Measurements from ENCODE around the gene XYLT1.

Gene XYLT1

DNA sequence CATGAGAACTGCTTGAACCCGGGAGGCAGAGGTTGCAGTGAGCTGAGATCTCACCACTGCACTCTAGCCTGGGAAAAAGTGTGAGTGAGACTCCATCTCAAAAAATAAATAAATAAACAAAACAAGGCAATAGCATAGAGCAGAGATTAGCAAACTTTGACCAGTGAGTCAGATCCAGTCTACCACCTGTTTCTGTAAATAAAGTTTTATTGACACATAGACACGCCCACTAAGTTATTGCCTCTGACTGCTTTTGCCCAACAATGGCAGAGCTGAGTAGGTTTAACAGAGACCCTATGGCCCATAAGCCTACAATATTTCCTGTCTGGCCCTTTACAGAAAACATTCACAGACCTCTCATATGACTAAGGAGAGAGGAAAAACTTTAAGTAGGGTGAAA, 44.3 kb downstream of the XYLT1 start:
- DNase-seq, result no peak

- no peak for DNase-seq
Measured at GRCh38 chr16:17424771-17425170, 46.0 kb downstream of the XYLT1 start.

- no peak for DNase-seq
Measured at GRCh38 chr16:17423221-17423620, 47.5 kb downstream of the XYLT1 start.

DNA sequence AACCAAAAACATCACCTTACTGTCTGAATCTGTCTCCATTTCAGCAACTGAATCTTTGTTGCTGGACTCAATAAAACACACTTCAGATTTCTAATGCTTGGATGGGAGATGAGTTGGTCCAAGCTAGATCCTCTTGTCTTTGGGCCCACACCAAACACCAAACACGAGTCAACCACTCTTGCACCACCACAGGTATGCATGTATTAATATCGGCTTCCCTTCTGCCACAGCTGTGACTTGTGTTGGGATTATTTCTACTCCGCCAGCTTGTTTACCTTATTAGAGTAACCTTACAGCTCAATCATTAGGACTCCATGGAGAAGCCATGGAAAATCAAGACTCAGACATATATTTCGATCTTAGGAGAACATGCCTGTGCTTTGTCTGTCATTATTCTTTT, 49.9 kb downstream of the XYLT1 start:
- DNase-seq, result no peak

- no peak for DNase-seq
Measured at GRCh38 chr16:17419266-17419665, 51.5 kb downstream of the XYLT1 start.

DNA sequence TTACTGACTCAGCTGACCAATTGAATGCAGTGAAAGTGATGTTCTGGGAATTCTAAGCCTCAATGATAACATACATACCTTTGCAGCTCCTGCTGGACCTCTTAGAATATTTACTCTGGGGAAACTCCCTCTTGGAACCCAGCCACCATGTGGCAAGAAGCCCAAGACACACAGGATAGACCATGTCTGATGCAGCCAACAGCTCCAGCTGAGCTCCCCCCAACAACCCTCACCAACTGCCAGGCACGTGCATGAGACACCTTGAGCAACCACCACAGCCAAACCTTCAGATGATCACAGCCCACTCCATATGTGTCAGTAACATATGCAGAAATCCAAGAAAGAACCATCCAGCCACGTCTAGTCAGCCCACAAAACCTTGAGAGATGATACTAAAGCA, 53.0 kb downstream of the XYLT1 start:
- peak in 1 of 2 donors; percentile 30 for DNase-seq

GRCh38 chr16:17416461-17417311, 54.1 kb downstream of the XYLT1 start:
- DNase-seq, result peak; percentile 77 to 87

GRCh38 chr16:17414916-17415315, 55.8 kb downstream of the XYLT1 start:
- no peak for DNase-seq

DNA sequence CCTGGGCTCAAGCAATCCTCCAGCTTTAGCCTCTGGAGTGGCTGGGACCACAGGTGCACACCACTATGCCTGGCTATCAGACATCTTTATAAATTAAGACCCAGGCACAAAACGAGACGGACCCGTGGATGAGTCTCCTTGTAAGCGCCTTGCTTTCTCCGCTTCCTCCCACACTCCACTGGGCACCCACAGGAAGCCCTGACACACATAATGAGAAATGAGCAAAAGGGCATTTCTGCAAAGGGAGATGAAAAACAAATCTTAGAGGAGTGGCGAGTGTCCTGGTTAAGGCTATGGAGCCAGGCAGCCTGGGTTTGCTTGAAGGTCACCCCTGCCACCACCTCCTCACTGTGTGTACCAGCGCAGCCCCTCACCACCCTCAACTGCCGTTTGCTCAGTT, 56.3 kb downstream of the XYLT1 start:
- DNase-seq, result peak; percentile 53 to 64

DNA sequence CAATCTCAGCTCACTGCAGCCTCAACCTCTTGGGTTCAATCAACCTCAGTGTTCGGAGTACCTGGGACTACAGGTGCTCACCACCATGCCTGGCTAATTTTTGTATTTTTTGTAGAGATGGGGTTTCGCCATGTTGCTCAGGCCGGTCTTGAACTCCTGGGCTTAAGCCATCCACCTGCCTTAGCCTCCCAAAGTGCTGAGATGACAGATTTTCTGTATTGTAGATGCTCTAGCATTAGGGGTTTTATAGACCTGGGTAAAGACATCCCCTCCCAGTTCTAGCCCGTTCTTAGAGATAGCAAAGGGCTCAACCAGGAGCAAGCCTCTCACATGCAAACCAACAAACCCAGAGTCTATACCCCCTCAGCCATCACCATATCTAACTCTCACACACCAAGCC, 57.3 kb downstream of the XYLT1 start:
- DNase-seq, result no peak

GRCh38 chr16:17412791-17413190, 58.0 kb downstream of the XYLT1 start:
- no peak for DNase-seq

DNA sequence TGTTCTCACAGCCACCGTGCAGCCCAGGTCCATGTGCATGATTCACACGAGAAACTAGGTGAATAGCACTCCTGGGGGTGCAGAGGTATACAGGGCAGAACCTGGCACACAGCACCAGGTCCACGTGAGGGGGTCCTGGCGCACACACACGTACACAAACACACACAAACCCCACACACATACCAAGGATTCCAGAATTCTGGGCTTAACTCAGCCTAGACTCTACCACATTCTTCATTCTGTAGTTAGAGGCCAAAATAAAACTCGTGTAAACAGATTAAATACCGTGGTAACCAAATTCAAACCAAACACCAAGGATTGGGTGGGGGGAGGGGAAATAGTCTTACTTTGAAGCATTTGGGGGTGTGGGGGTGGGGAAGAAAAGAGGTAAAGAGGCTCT, 58.5 kb downstream of the XYLT1 start:
- DNase-seq, result no peak

GRCh38 chr16:17411263-17411662, 59.5 kb downstream of the XYLT1 start:
- DNase-seq, result no peak

- DNase-seq, result peak; percentile 16 to 55
Measured at GRCh38 chr16:17410316-17410715, 60.4 kb downstream of the XYLT1 start.

GRCh38 chr16:17409894-17410293, 60.9 kb downstream of the XYLT1 start:
- no peak for DNase-seq

DNA sequence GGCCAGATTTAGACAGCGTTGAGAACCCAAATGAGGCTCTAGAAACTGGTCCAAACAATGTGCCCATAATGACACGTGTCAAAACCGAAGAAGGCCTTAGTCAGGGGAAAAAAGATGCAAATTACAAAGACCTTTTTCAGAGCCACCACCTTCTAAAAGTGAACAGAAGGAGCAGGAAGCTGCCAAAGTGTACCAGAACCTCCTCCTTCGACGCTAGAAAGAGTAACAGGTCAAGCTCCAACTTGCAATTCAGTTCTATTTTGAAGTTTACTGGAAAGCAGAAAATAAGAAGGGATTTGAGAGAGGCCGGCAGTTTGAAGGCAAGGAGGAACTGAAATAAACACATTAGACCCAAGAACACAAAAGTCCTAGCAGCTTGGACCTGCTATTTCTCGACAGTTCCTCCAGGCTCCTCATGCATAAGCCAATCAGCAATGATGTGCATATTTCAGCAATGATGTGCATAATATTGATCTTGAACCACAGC, 61.8 kb downstream of the XYLT1 start:
- peak in 1 of 2 donors; percentile 15 for DNase-seq

- no peak for DNase-seq
Measured at GRCh38 chr16:17408296-17408695, 62.5 kb downstream of the XYLT1 start.

GRCh38 chr16:17407321-17407720, 63.4 kb downstream of the XYLT1 start:
- DNase-seq, result no peak

DNA sequence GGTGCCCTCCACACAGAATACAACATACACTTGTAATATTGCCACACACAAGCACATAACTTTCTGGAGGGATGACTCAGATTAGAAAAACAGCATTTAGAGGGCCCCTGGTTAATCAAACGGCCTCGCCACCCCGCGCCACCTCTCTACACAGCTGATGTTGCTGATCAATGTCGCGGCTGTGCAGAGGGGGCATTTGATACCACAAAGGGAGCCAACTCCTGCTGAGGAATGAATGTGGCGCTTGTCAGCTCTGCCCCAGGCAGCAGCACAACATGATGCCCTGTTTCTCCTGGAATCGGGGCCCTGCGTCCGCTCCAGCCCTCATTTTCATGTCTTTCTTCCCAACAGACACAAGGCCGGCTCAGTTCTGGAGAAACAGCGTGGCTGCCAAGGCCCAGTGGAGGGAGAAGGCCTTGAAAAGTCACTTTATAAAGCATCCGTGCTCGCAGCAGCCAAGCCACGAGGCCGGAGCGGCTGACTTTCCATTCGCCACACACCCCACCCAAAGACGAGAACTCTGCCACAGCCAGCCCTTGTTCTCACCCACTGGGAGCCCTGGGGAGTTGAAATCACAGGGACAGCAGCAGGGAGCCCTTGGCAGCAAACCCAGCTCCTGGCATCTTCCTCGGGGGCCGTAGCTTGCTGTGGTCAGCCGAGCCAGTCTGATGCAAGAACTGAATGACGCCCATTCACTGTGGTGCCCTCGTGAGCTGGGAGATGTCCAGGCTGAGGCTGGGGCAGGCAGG, 65.6 kb downstream of the XYLT1 start:
- DNase-seq, result peak; percentile 9 to 40

DNA sequence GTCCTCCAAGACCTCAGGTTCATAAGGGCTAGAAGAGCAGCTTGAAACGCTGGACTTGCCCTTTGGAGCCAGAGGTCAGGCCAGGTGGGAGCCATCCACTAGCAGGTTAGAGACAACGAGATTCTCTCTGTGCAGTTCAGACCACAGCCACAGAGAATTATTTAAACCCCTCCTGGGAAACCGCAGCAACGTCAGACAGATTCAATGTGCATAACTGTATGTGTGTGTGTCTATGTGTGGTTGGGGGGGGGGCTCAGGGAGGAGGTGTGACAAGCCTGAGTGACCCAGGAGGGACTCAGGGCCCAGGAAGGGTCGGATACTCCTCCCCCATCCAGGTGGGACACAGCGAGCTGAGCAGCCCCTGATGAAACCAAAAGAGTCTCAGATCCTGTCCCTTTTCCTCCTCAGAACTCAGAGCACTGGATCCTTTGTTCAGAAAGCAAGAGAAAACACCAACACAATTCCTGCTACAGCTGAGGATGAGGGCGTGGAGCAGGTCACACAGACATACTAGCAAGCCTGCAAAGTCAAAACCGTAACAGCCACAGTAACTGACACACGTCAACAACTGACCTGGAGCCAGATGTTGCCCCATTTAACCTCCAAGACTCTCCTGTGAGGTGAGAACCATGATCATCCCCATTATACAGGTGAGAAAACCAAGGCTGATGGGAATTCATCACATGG, 66.8 kb downstream of the XYLT1 start:
- DNase-seq, result no peak

GRCh38 chr16:17403156-17403809, 67.5 kb downstream of the XYLT1 start:
- no peak for DNase-seq

GRCh38 chr16:17397499-17397891, 73.3 kb downstream of the XYLT1 start:
- no peak for DNase-seq
